Measurements from ENCODE around the gene MDM2.

MDM2 gene

GRCh38 chr12:68780731-68781130 lies 27.2 kb upstream of the MDM2 start:
- H4K20me1 ChIP-seq (ENCODE audit: insufficient read depth, low read length): no peaks in the 10 kb centered on the region
- no peaks in the 10 kb centered on the region for H3K9me3 ChIP-seq (ENCODE audit: insufficient read depth, low read length)
- TF ChIP-seq CTCF (IDR thresholded peaks at IDR 0.05; ENCODE audit: low read depth, low read length) (no peak), EZH2phosphoT487 (IDR thresholded peaks at IDR 0.05; ENCODE audit: low read depth) (no peak)
- H3K4me2 ChIP-seq (ENCODE audit: low read length): no peak overlapping the region
- no peaks in the 10 kb centered on the region for H3K27me3 ChIP-seq (ENCODE audit: low read depth, low read length)
- no peak overlapping the region for H3K9ac ChIP-seq (ENCODE audit: low read length)
- no peak overlapping the region for H3K4me3 ChIP-seq (ENCODE audit: low read length)
- no peaks in the 10 kb centered on the region for H3K79me2 ChIP-seq (ENCODE audit: low read length)
- peaks cover 7% of the 10 kb centered on the region for H3K4me1 ChIP-seq (ENCODE audit: low read length)
- H2AFZ ChIP-seq (ENCODE audit: low read depth, low read length): no peak overlapping the region
- H3K27ac ChIP-seq (ENCODE audit: low read length): no peak overlapping the region
- no peaks in the 10 kb centered on the region for H3K36me3 ChIP-seq (replicated peaks; ENCODE audit: low read depth, low read length)

GRCh38 chr12:68781728-68782127 lies 26.2 kb upstream of the MDM2 start:
- Histone ChIP-seq H3K79me2 (ENCODE audit: low read length) (no peaks in the 10 kb centered on the region), H3K36me3 (replicated peaks; ENCODE audit: low read depth, low read length) (no peaks in the 10 kb centered on the region)

GRCh38 chr12:68784015-68784414 lies 24.0 kb upstream of the MDM2 start:
- Histone ChIP-seq H3K27me3 (ENCODE audit: low read depth, low read length) (no peaks in the 10 kb centered on the region), H3K4me1 (ENCODE audit: low read length) (peaks cover 24% of the 10 kb centered on the region), H3K27ac (ENCODE audit: low read length) (no peak overlapping the region), H3K9ac (ENCODE audit: low read length) (no peak overlapping the region), H3K9me3 (ENCODE audit: insufficient read depth, low read length) (no peaks in the 10 kb centered on the region), H2AFZ (ENCODE audit: low read depth, low read length) (no peak overlapping the region), H3K4me3 (ENCODE audit: low read length) (no peak overlapping the region), H3K79me2 (ENCODE audit: low read length) (no peaks in the 10 kb centered on the region), H3K4me2 (ENCODE audit: low read length) (no peak overlapping the region), H4K20me1 (ENCODE audit: insufficient read depth, low read length) (no peaks in the 10 kb centered on the region), H3K36me3 (replicated peaks; ENCODE audit: low read depth, low read length) (no peaks in the 10 kb centered on the region)
- TF ChIP-seq EZH2phosphoT487 (IDR thresholded peaks at IDR 0.05; ENCODE audit: low read depth): no peak
- no peak for TF ChIP-seq CTCF (IDR thresholded peaks at IDR 0.05; ENCODE audit: low read depth, low read length)

More at GRCh38 chr12:68781728-68782127, 26.2 kb upstream of the MDM2 start:
- Histone ChIP-seq H3K4me1 (ENCODE audit: low read length) (peaks cover 11% of the 10 kb centered on the region), H3K4me3 (ENCODE audit: low read length) (no peak overlapping the region), H3K9ac (ENCODE audit: low read length) (no peak overlapping the region), H3K27me3 (ENCODE audit: low read depth, low read length) (no peaks in the 10 kb centered on the region), H3K27ac (ENCODE audit: low read length) (no peak overlapping the region), H3K4me2 (ENCODE audit: low read length) (no peak overlapping the region), H4K20me1 (ENCODE audit: insufficient read depth, low read length) (no peaks in the 10 kb centered on the region), H3K9me3 (ENCODE audit: insufficient read depth, low read length) (no peaks in the 10 kb centered on the region), H2AFZ (ENCODE audit: low read depth, low read length) (no peak overlapping the region)
- no peak for TF ChIP-seq CTCF (IDR thresholded peaks at IDR 0.05; ENCODE audit: low read depth, low read length)
- TF ChIP-seq EZH2phosphoT487 (IDR thresholded peaks at IDR 0.05; ENCODE audit: low read depth): no peak

GRCh38 chr12:68785358-68785757 lies 22.6 kb upstream of the MDM2 start:
- Histone ChIP-seq H3K27ac (ENCODE audit: low read length) (no peak overlapping the region), H2AFZ (ENCODE audit: low read depth, low read length) (no peak overlapping the region), H3K79me2 (ENCODE audit: low read length) (no peaks in the 10 kb centered on the region), H3K36me3 (replicated peaks; ENCODE audit: low read depth, low read length) (no peaks in the 10 kb centered on the region), H3K4me3 (ENCODE audit: low read length) (no peak overlapping the region), H4K20me1 (ENCODE audit: insufficient read depth, low read length) (no peaks in the 10 kb centered on the region), H3K4me2 (ENCODE audit: low read length) (peak overlapping the region; percentile 33), H3K27me3 (ENCODE audit: low read depth, low read length) (no peaks in the 10 kb centered on the region), H3K4me1 (ENCODE audit: low read length) (peaks cover 28% of the 10 kb centered on the region), H3K9me3 (ENCODE audit: insufficient read depth, low read length) (no peaks in the 10 kb centered on the region), H3K9ac (ENCODE audit: low read length) (no peak overlapping the region)
- TF ChIP-seq CTCF (IDR thresholded peaks at IDR 0.05; ENCODE audit: low read depth, low read length) (no peak), EZH2phosphoT487 (IDR thresholded peaks at IDR 0.05; ENCODE audit: low read depth) (no peak)

Data from OCI-LY3 (cell line).